ENCODE data around the gene SVOP.

SVOP gene

GRCh38 chr12:109009766-109010165, 11.1 kb downstream of the SVOP start:
- no peaks in the 10 kb centered on the region for H3K36me3 ChIP-seq (ENCODE audit: low read length)
- H3K27me3 ChIP-seq (ENCODE audit: low read length), result no peaks in the 10 kb centered on the region
- no peak overlapping the region for H3K4me3 ChIP-seq (ENCODE audit: insufficient read depth, low read length, poor library complexity, severe bottlenecking)
- H4K20me1 ChIP-seq (ENCODE audit: low read depth, low read length), result no peaks in the 10 kb centered on the region
- H3K27ac ChIP-seq (ENCODE audit: low read depth, low read length), result no peak overlapping the region
- TF ChIP-seq CTCF (IDR thresholded peaks at IDR 0.05; ENCODE audit: insufficient read depth, low read length, poor library complexity, severe bottlenecking), result no peak
- TF ChIP-seq EZH2phosphoT487 (conservative IDR thresholded peaks at IDR 0.05; ENCODE audit: low read length), result no peak
- H2AFZ ChIP-seq (ENCODE audit: low read depth, low read length, severe bottlenecking), result no peak overlapping the region
- no peaks in the 10 kb centered on the region for H3F3A ChIP-seq (ENCODE audit: insufficient read depth)
- H3K9me2 ChIP-seq (replicated peaks; ENCODE audit: insufficient read depth, low read length), result no peaks in the 10 kb centered on the region
- no peaks in the 10 kb centered on the region for H3K79me2 ChIP-seq (ENCODE audit: insufficient read depth, low read length)
- no peaks in the 10 kb centered on the region for H3K9me3 ChIP-seq (ENCODE audit: insufficient read depth, low read length)
- no peak overlapping the region for H3K4me2 ChIP-seq (ENCODE audit: low read depth, low read length, poor library complexity, severe bottlenecking)
- H3K9ac ChIP-seq (ENCODE audit: low read length), result no peak overlapping the region

- TF ChIP-seq CTCF (IDR thresholded peaks at IDR 0.05; ENCODE audit: insufficient read depth, low read length, poor library complexity, severe bottlenecking) (no peak), EZH2phosphoT487 (conservative IDR thresholded peaks at IDR 0.05; ENCODE audit: low read length) (no peak)
- no peaks in the 10 kb centered on the region for H3K79me2 ChIP-seq (ENCODE audit: insufficient read depth, low read length)
- H3F3A ChIP-seq (ENCODE audit: insufficient read depth), result no peaks in the 10 kb centered on the region
- no peak overlapping the region for H3K4me3 ChIP-seq (ENCODE audit: insufficient read depth, low read length, poor library complexity, severe bottlenecking)
- no peak overlapping the region for H3K9ac ChIP-seq (ENCODE audit: low read length)
- no peaks in the 10 kb centered on the region for H3K9me3 ChIP-seq (ENCODE audit: insufficient read depth, low read length)
- no peaks in the 10 kb centered on the region for H3K27me3 ChIP-seq (ENCODE audit: low read length)
- no peaks in the 10 kb centered on the region for H3K36me3 ChIP-seq (ENCODE audit: low read length)
- no peak overlapping the region for H3K27ac ChIP-seq (ENCODE audit: low read depth, low read length)
- H4K20me1 ChIP-seq (ENCODE audit: low read depth, low read length), result no peaks in the 10 kb centered on the region
- H3K4me2 ChIP-seq (ENCODE audit: low read depth, low read length, poor library complexity, severe bottlenecking), result no peak overlapping the region
- no peaks in the 10 kb centered on the region for H3K9me2 ChIP-seq (replicated peaks; ENCODE audit: insufficient read depth, low read length)
- H2AFZ ChIP-seq (ENCODE audit: low read depth, low read length, severe bottlenecking), result no peak overlapping the region
These were observed 16.9 kb downstream of the SVOP start for GRCh38 chr12:109004017-109004416.

GRCh38 chr12:108996320-108996719, 24.5 kb downstream of the SVOP start:
- Histone ChIP-seq H3K4me3 (ENCODE audit: insufficient read depth, low read length, poor library complexity, severe bottlenecking) (no peak overlapping the region), H2AFZ (ENCODE audit: low read depth, low read length, severe bottlenecking) (no peak overlapping the region), H3K27ac (ENCODE audit: low read depth, low read length) (no peak overlapping the region), H3K79me2 (ENCODE audit: insufficient read depth, low read length) (no peaks in the 10 kb centered on the region), H3K9me3 (ENCODE audit: insufficient read depth, low read length) (no peaks in the 10 kb centered on the region), H3K36me3 (ENCODE audit: low read length) (no peaks in the 10 kb centered on the region), H3K27me3 (ENCODE audit: low read length) (no peaks in the 10 kb centered on the region), H3F3A (ENCODE audit: insufficient read depth) (no peaks in the 10 kb centered on the region), H3K9me2 (replicated peaks; ENCODE audit: insufficient read depth, low read length) (no peaks in the 10 kb centered on the region), H4K20me1 (ENCODE audit: low read depth, low read length) (no peaks in the 10 kb centered on the region), H3K4me2 (ENCODE audit: low read depth, low read length, poor library complexity, severe bottlenecking) (no peak overlapping the region), H3K9ac (ENCODE audit: low read length) (no peak overlapping the region)
- TF ChIP-seq CTCF (IDR thresholded peaks at IDR 0.05; ENCODE audit: insufficient read depth, low read length, poor library complexity, severe bottlenecking), result no peak
- no peak for TF ChIP-seq EZH2phosphoT487 (conservative IDR thresholded peaks at IDR 0.05; ENCODE audit: low read length)

Data from SU-DHL-6 (cell line).